Neutrophil (primary cell): ENCODE results near the gene FBN3.
"Not testable (repeated sequence)": the region's sequence is repeated elsewhere in the genome, so short reads cannot be mapped to it uniquely, and the experiment has no call there.

Source experiments
- H3K27ac ChIP-seq: fragments of 200-600 bp; sonication (generic); 2 replicates; pipeline ENCODE4 v1.5.1; 2016; ENCODE audit warnings: mild to moderate bottlenecking, moderate library complexity
- H3K27me3 ChIP-seq: fragments of 200-600 bp; sonication (generic); 2 replicates; pipeline ENCODE4 v1.6.0; 2016; ENCODE audit warnings: mild to moderate bottlenecking
- H3K36me3 ChIP-seq: fragments of 200-600 bp; sonication (generic); 2 replicates; pipeline ENCODE4 v1.5.1; 2017
- H3K4me1 ChIP-seq, 2 experiments: fragments of 200-600 bp in 1 of 2; sonication (generic) in 1 of 2; 1 replicate in 1 of 2; 2 replicates in 1 of 2; pipeline versions ENCODE4 v1.5.1 to v1.6.1; 2013 to 2016; ENCODE audit warnings: low read depth in 1 of 2, low read length in 1 of 2, mild to moderate bottlenecking in 1 of 2, moderate library complexity in 1 of 2; ENCODE audit not compliant: control insufficient read depth in 1 of 2, insufficient read depth in 1 of 2
- H3K4me3 ChIP-seq, 2 experiments: fragments of 200-600 bp in 1 of 2; sonication (generic) in 1 of 2; 1 replicate in 1 of 2; 2 replicates in 1 of 2; pipeline ENCODE4 v1.5.1; 2013 to 2016; ENCODE audit warnings: low read depth in 1 of 2, low read length in 1 of 2, mild to moderate bottlenecking in 1 of 2, moderate library complexity in 1 of 2
- H3K9me3 ChIP-seq: fragments of 200-600 bp; sonication (generic); 2 replicates; pipeline ENCODE4 v1.5.1; 2016
- CTCF ChIP-seq: fragments of 200-600 bp; sonication (generic); IDR thresholded peaks from 2 replicates; pipeline ENCODE4 v1.5.1; 2016; ENCODE audit warnings: antibody characterized with exemption

FBN3 gene

GRCh38 chr19:8041531-8041931 lies 107.9 kb downstream of the FBN3 start:
- no peaks in the 10 kb centered on the region for H3K36me3 ChIP-seq
- no peak overlapping the region for H3K4me3 ChIP-seq
- no peaks in the 10 kb centered on the region for H3K4me1 ChIP-seq

GRCh38 chr19:8039231-8039630 lies 110.2 kb downstream of the FBN3 start:
- no peak overlapping the region for H3K27ac ChIP-seq
- no peak overlapping the region for H3K4me3 ChIP-seq
- peaks cover under 1% of the 10 kb centered on the region for H3K27me3 ChIP-seq
- no peak for TF ChIP-seq CTCF
- no peaks in the 10 kb centered on the region for H3K4me1 ChIP-seq
- H3K9me3 ChIP-seq: no peaks in the 10 kb centered on the region
- no peaks in the 10 kb centered on the region for H3K36me3 ChIP-seq

More at GRCh38 chr19:8041531-8041931, 107.9 kb downstream of the FBN3 start:
- Histone ChIP-seq H3K27me3 (peaks cover 4% of the 10 kb centered on the region), H3K27ac (no peak overlapping the region), H3K9me3 (no peaks in the 10 kb centered on the region)
- no peak for TF ChIP-seq CTCF

GRCh38 chr19:8038815-8039214 lies 110.6 kb downstream of the FBN3 start:
- TF ChIP-seq CTCF: no peak
- H3K9me3 ChIP-seq: no peaks in the 10 kb centered on the region
- no peaks in the 10 kb centered on the region for H3K4me1 ChIP-seq
- peaks cover 5% of the 10 kb centered on the region for H3K27me3 ChIP-seq
- H3K4me3 ChIP-seq: no peak overlapping the region
- no peak overlapping the region for H3K27ac ChIP-seq
- H3K36me3 ChIP-seq: no peaks in the 10 kb centered on the region

- no peaks in the 10 kb centered on the region for H3K36me3 ChIP-seq
- no peaks in the 10 kb centered on the region for H3K4me1 ChIP-seq
- TF ChIP-seq CTCF: no peak
- no peaks in the 10 kb centered on the region for H3K9me3 ChIP-seq
- H3K27me3 ChIP-seq: peaks cover 18% of the 10 kb centered on the region
- H3K27ac ChIP-seq: no peak overlapping the region
- H3K4me3 ChIP-seq: no peak overlapping the region
These were observed 112.8 kb downstream of the FBN3 start for GRCh38 chr19:8036434-8037099.

- Histone ChIP-seq H3K27me3 (peaks cover 18% of the 10 kb centered on the region), H3K36me3 (no peaks in the 10 kb centered on the region)
These were observed 115.2 kb downstream of the FBN3 start for GRCh38 chr19:8034178-8034525.

GRCh38 chr19:8033287-8034177 lies 115.9 kb downstream of the FBN3 start:
- not testable (repeated sequence) for H3K27ac ChIP-seq, H3K36me3 ChIP-seq, H3K9me3 ChIP-seq, H3K4me1 ChIP-seq, H3K4me3 ChIP-seq
- peaks cover 18% of the 10 kb centered on the region for H3K27me3 ChIP-seq

More at GRCh38 chr19:8034178-8034525, 115.2 kb downstream of the FBN3 start:
- H3K4me1 ChIP-seq: no peaks in the 10 kb centered on the region
- no peak overlapping the region for H3K4me3 ChIP-seq
- H3K9me3 ChIP-seq: no peaks in the 10 kb centered on the region
- no peak for TF ChIP-seq CTCF
- no peak overlapping the region for H3K27ac ChIP-seq
